ENCODE data around the gene COL25A1. TPM values are rescaled to one million over a fixed set of nuclear protein-coding genes. Genes with fewer than 3 reads are reported as not detected.

The COL25A1 gene
- total RNA-seq, 1 experiment from 2014 or later = 4.2 TPM

DNA sequence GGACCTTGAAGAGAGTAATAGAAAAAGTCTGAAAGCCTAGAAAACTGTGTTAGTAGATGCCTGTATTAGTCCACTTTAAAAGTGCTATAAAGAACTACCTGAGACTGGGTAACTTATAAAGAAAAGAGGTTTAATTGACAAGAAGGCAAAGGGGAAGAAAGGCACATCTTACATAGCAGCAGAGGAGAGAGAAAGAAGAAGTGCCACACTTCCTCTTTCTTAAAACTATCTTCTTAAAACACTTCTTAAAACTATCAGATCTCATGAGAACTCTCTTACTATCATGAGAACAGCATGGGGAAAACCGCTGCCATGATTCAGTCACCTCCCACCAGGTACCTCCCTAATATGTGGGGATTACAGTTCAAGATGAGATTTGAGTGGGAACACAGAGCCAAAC lies 18.8 kb upstream of the COL25A1 start:
- Histone ChIP-seq H3T11ph (ENCODE audit: low read length) (no peak overlapping the region), H3K79me1 (ENCODE audit: insufficient read depth, low read depth, low read length, poor library complexity, severe bottlenecking) (no peaks in the 10 kb centered on the region), H3K4ac (ENCODE audit: low read depth, low read length) (no peak overlapping the region), H4K8ac (replicated peaks; ENCODE audit: insufficient read length, low read depth, low read length) (no peak overlapping the region), H3K27ac (ENCODE audit: insufficient read length, low read depth, low read length) (no peak overlapping the region), H3K9ac (ENCODE audit: extremely low read depth, insufficient read length, low read length) (no peak overlapping the region), H2BK5ac (ENCODE audit: insufficient read length, low read length) (no peak overlapping the region), H4K5ac (ENCODE audit: insufficient read length, low read depth, low read length) (no peak overlapping the region), H3K9me3 (ENCODE audit: control insufficient read depth, low read depth, low read length) (peaks cover 20% of the 10 kb centered on the region), H2AK5ac (ENCODE audit: insufficient read length, low read length) (no peak overlapping the region), H4K91ac (ENCODE audit: insufficient read length, low read depth, low read length) (no peak overlapping the region), H2BK15ac (ENCODE audit: low read depth, low read length) (no peak overlapping the region), H3K23ac (ENCODE audit: insufficient read length, low read depth, low read length) (no peak overlapping the region), H3K23me2 (ENCODE audit: insufficient read length, low read depth, low read length, poor library complexity, severe bottlenecking) (no peaks in the 10 kb centered on the region), H2AFZ (ENCODE audit: low read length) (no peak overlapping the region), H3K79me2 (ENCODE audit: insufficient read depth, low read length) (no peaks in the 10 kb centered on the region), H4K20me1 (ENCODE audit: control insufficient read depth, insufficient read depth, insufficient read length) (no peaks in the 10 kb centered on the region), H3K27me3 (ENCODE audit: insufficient read depth, low read length) (no peaks in the 10 kb centered on the region), H2BK20ac (ENCODE audit: low read depth, low read length, poor library complexity, severe bottlenecking) (no peak overlapping the region), H3K4me1 (ENCODE audit: insufficient read depth, low read length) (no peaks in the 10 kb centered on the region), H3K56ac (ENCODE audit: insufficient read length, low read depth, low read length) (no peak overlapping the region), H3K4me2 (ENCODE audit: insufficient read depth, insufficient read length, low read length) (no peak overlapping the region), H3K18ac (ENCODE audit: insufficient read length, low read depth, low read length) (no peak overlapping the region), H3K14ac (ENCODE audit: insufficient read depth, low read length) (no peak overlapping the region), H2BK120ac (ENCODE audit: low read depth, low read length, poor library complexity, severe bottlenecking) (no peak overlapping the region), H2BK12ac (ENCODE audit: insufficient read length, low read depth, low read length) (no peak overlapping the region)
- no peak overlapping the region for H3K27ac Mint-ChIP-seq
- H3K4me1 Mint-ChIP-seq = no peaks in the 10 kb centered on the region
- H3K9me3 Mint-ChIP-seq = peaks cover 34 to 38% of the 10 kb centered on the region in 2 experiments
- TF ChIP-seq, protein P1, sequence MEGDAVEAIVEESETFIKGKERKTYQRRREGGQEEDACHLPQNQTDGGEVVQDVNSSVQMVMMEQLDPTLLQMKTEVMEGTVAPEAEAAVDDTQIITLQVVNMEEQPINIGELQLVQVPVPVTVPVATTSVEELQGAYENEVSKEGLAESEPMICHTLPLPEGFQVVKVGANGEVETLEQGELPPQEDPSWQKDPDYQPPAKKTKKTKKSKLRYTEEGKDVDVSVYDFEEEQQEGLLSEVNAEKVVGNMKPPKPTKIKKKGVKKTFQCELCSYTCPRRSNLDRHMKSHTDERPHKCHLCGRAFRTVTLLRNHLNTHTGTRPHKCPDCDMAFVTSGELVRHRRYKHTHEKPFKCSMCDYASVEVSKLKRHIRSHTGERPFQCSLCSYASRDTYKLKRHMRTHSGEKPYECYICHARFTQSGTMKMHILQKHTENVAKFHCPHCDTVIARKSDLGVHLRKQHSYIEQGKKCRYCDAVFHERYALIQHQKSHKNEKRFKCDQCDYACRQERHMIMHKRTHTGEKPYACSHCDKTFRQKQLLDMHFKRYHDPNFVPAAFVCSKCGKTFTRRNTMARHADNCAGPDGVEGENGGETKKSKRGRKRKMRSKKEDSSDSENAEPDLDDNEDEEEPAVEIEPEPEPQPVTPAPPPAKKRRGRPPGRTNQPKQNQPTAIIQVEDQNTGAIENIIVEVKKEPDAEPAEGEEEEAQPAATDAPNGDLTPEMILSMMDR (conservative IDR thresholded peaks at IDR 0.05) = no peak
- peaks cover 17 to 33% (median 28%) of the 10 kb centered on the region in 3 experiments for H3K36me3 Mint-ChIP-seq (ENCODE audit: insufficient read depth in 1 of 3, low read depth in 3 of 3)
- H3K27me3 Mint-ChIP-seq (ENCODE audit: low read depth) = peaks cover 2% of the 10 kb centered on the region; the same call in 1 of the 2 replicates
- no peak overlapping the region for H3K4me3 Mint-ChIP-seq
- no CpG with 5 or more reads among the region's 1 CpG for WGBS (ENCODE audit: extremely low coverage, insufficient read length, low lambda C conversion rate)
- no peak for DNase-seq
